HG02981 (cell line): ENCODE measurements around the gene PICK1.

Experiments used
- ATAC-seq: cut with Tn5 transposase; IDR thresholded peaks from one replicate; pipeline ENCODE4 v1.9.1; 2021; ENCODE audit warnings: mild to moderate bottlenecking, moderate library complexity; ENCODE audit not compliant: unreplicated experiment

PICK1 gene

DNA sequence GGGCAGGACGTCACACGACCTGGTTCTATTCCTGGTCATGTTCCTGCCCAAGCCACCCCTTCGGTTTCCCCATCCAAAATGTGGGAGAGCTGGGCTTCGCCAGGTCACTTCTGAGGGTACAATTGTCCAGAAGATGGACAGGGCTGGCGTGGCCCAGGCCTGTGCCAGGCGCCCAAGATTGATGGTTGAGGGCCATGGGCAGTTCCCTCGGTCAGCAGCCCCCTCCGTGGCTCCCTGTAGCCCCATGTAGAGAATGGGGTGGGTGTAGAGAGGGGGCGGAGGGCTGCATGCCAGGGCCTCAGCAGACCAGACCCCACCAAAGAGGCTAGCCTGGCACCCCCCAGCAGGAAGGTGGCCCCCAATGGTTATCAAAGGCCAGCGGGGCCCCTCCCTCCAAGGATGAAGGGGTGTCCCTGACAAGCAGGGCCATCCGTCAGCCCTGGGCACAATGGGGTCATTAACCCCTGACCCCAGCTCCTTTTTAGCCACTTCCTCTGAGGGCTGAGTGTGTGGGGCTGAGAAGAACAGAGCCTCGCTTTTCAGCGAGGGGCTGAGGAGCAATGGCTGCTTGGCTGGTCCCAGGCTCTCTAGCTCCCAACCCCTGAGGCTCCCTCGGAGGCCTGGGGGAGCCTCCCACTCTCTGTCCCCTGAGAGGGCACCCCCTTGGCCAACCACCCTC, 11.0 kb upstream of the PICK1 start:
- no peak for ATAC-seq

- ATAC-seq: no peak
Measured at GRCh38 chr22:38049812-38050619, 7.2 kb upstream of the PICK1 start.

DNA sequence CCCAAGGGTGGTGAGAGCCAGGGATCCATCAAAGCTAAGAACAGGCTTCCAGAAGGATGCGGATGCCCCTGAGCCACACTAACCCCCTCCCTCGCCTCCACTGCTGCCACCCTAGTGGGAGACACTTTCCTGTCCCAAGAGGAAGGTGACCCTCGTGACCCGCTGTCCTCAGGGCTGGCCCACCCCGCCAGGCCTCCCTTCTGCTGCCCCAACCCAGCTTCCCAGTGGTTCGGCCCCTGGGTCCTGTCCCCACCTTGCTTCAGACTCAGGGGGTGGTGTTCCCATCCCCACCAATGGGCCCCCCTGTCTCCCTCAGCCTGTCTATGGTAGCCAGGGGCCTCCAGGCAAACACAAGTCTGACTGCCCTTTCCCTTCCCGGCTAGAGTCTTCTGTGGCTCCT, 6.5 kb upstream of the PICK1 start:
- no peak for ATAC-seq

- no peak for ATAC-seq
Measured at GRCh38 chr22:38051261-38051660, 5.9 kb upstream of the PICK1 start.

DNA sequence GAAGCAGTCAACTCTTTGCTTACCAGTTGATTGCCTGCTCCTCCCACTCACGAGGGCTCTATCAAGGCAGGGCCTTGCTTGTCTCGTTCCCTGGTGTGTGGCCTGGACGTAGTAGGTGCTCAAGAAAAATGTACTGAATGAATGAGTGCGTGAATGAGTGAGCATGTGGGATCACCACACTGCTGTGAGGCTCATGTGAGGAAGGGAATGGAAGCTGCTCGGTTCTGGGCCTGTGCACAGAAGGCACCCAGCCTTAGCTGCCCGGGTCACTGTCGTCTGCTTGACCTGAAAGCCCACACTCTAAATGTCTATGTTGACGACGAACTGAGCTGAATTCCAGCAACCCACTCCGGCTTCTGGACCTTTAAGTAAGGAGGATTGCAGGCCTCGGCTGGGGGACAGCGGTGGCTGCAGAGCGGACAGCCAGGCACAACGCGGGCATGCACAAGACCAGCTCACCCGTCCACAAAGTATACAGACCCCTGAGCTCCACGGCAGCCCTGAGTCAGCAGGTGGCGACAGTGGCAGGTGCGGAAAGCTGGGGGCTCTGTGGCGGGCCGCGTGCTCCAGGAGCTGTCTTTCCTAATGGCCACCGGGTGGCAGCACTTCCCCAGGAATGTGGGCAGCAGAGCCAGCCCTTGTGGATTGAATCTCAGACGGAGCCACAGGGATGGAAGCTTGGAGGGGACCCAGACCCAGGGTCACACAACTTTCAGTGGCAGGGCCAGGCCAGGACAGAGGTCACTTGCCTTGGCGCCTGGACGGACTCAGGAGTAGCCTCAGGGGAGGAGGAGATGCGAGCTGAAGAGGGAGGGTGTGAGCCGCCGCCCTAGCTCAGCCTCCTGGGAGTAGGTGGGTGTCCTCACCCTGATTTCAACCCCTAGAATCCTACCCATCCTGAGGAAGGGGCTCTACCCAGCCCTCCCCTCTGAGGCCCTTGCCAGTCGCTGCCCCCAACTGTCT, 5.0 kb upstream of the PICK1 start:
- ATAC-seq: peak; percentile 48

- ATAC-seq: no peak
Measured at GRCh38 chr22:38062791-38063190, 5.6 kb downstream of the PICK1 start.

GRCh38 chr22:38065539-38065938, 8.3 kb downstream of the PICK1 start:
- ATAC-seq: no peak

DNA sequence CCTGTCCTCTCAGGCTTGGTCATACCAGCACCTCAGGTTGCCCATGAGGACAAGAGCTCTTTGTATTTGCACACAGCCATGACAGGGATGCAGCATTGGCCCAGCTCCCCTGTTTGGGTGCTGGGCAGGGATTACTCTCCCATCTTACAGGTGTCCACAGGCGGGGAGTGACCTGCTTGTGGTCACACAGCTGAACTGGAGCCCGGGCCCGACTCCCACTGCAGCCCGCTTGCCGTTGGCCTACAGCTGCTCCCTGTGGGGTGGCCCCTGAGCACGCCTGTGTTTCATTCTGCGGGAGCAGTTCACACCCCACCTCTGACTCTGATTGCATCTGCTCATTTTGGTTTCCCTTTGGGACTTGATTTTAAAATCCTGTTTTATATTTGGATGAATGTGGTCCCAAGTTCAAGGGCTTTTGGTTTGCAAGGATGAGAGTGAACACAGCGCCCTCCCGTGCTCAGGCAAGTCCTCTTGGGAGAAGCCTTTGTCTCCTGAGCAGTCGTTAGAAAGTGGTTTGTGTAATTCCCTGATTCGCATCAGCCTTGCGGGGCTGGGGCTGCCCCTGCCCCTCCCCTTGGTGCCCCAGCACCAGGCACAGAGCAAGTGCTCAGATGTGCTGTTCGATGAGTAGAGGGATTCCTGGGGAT, 9.3 kb downstream of the PICK1 start:
- no peak for ATAC-seq

DNA sequence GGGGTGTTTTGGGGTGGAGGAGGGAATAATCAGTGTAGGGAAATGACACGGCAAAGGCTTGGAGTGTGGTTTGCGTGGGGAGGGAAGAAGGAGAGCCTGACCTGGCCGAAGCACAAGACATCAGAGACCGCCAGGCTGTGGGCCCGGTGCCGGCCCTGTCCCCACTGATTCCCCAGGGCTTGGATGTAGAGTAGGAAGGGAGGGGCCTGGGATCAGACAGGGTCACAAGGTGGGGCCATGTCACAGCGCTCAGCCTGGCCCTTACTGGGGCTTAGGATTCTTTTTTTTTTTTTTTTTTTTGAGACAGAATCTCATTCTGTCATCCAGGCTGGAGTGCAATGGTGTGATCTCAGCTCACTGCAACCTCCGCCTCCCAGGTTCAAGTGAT, 9.8 kb downstream of the PICK1 start:
- no peak for ATAC-seq

- ATAC-seq: no peak
Measured at GRCh38 chr22:38067761-38068360, 10.7 kb downstream of the PICK1 start.

GRCh38 chr22:38068641-38069371, 11.6 kb downstream of the PICK1 start:
- no peak for ATAC-seq

- ATAC-seq: no peak
Measured at GRCh38 chr22:38069372-38070249, 12.4 kb downstream of the PICK1 start.

DNA sequence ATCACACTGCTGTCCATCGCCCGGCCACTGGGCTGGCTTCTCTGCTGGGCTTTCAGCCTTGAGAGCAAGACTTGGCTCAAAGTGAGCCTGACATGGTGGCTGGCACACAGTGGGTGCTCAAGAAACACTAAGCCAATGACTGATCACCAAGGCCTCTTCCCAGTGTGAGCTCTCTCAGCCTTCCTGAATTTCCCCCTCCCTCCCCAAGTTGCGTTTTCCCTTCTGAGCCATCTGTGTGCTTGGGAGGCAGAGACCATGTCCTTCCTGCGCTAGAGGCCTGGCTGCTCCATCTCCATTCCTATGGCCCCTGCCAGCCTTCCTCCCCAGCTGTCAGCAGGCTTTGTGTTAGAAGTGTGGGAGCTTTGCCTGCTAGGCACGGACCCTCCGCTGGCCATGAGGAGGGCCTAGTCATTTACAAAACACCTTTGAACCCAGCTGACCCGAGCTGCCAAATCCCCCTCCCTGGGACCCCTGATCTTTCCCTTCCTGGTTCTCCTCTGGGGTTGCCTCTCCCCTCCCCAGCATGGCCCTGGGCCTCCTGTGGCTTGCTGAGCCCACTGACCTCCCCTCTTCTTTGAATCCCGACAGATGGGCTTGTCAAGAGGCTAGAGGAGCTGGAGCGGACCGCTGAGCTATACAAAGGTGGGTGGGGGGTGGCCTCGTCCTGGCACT, 13.2 kb downstream of the PICK1 start:
- no peak for ATAC-seq

DNA sequence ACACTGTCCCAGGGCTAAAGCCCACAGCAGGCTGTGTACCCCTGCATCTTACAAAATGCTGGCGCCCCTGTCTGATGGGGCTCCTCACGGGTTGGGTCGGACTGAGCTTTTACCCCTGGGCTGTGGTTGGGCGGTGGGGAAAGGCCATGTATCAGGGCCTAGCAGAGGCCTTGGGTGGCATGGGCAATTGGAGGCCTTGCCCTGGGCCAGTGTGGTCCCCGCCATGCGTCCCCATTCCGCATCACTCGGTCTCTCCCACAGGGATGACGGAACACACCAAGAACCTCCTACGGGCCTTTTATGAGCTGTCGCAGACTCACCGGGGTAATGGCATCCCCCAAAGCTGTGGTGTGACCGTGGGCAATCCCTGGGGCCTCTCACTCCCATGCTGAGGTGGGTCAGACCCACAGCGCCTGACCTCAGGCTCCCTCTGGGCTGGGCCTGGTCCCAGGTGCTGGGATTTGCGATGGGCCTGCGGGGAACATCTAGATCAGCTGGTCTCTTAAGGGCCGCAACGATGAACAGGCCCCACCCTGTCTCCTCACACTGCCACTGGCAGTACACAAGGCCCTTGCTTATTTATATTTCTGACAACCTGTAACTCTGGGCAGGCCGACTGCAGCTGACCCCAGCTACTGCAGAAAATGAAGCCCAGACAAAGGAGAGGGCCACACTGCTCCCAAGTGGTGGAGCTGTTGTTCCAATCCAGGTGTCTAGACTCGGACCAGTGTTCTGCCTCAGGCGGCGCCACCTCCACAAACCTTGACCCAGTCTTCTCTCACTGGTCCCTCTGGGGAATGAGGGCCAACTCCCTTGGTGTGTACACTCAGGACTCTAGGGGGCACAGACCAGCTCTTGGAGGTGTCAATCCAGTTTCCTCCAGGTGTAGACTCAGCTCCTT, 14.5 kb downstream of the PICK1 start:
- no peak for ATAC-seq

DNA sequence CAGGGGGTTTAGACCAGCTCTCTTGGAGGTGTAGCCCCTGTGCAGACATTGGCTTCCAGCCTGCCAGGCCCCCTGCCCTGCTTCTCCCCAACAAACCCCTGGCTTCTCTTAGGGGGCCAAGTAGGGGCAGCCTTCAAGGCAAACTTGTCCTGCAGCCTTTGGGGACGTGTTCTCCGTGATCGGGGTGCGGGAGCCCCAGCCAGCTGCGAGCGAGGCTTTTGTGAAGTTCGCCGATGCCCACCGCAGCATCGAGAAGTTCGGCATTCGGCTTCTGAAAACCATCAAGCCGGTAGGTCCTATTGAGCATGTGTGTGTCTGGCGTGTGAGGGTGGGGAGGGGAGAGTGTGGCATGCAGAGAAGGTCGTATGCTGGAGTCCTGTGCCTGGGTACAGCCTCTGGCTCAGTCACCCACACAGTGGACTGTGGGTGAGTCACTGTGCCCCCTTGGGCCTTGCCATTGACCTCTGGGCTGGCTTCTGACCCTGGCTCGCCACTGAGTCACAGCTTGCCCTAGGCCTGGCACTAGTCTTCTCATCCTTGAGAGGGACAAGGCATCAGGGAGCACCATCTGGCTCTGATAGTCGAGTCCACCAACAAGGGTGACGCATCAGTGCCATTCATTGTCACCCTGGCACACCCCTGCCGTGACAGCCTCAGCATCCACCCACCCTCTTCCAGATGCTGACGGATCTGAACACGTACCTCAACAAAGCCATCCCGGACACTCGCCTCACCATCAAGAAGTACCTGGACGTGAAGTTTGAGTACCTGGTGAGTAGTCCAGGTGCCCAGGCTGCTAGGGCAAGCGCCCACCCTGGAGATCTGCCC, 15.3 kb downstream of the PICK1 start:
- ATAC-seq: no peak
